ENCODE measurements around the gene DENND2D. TPM values are rescaled to one million over a fixed set of nuclear protein-coding genes. Genes with fewer than 3 reads are reported as not detected.

Gene DENND2D
- 24.6 and 25.6 TPM in 2 replicates for total RNA-seq

DNA sequence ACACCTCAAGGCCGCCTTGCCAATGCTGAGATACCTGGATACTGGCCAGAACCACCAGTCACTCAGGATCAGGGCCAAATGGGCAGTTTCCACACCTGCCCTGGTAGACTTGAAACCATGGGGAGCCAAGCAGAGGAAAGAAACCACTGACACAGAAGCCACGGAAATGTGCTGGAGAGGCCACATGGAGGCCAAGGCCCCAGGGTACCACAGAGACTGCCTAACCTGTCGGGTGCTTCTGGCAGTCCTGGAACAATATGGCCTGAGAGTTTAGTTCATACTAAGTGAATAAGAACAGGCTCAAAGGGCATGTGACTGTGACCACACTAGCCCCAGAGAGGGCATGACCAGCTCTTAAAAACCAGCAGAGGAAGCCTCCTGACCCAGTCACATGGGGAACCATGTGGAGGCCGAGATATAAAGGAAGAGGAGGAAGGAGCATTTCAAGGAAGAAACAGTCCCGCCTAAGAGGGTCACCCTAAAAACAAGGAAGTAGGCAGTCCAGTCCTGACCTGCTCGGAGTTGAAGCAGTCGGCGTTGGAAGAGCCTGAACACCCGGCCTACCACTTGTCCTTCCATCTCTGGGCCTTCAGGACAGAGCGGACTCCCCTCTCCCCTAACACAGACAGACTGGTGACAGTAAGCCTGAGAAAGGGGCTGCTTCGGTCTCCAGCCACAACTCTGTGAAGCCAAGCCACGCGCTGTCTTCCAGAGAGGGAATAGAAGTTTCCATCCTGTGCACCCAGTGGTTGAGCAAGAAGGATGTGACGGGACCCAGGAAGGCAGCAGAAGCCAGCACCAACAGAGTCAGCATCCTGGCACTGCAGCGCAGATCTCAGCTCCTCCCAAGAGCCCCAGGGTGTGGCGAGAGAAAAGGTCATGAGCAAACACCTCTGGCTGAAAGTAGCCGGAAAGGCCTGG, at the start of gene DENND2D:
DENND2D (minus strand) TSS at position 766 of the 921 bp plus-strand sequence; CDS start at position 579, 187 bp downstream.

GRCh38 chr1:111227434-111227833, 27.0 kb upstream of the DENND2D start, which contains the start of gene CHI3L2:
TSS of gene CHI3L2 (plus strand) at chr1:111227713. CDS start at chr1:111227730, 17 bp downstream.

DNA sequence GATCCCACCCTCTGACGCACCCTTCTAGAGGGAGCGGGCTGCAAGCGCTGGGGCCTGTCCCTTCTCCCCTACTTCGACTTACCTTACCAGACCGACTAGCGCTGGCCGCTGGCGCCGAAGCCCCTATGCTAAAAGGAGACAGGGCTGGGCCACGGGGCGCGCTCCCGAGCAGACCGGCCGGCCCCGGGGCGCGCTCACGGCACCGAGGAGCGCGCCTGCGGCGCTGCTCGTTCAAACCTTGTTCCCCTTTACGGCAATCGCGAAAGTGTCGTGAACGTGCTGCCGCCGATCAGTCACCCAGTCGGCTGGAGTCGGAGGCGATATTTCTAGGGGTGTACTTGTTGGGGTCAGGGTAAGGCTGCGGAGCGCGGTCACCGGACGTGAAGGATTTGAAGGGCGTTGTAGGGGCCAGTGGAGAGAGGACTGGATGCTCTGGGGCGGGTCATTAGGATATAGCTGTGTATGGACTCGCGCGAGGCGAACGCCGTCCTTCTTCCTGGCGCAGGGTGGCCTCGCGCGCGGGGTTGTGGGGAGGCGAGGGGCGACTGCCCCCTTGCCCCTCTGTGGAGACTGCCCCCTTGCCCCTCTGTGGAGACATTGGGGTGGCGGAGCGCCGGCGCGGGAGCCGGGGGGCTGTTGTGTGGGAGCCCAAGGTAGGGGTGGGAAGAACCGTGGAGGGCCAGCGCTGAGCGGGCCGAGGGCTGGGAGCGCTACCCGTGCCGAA, 60.3 kb downstream of the DENND2D start, which contains the start of the genes CEPT1 and DRAM2:
CEPT1 (plus strand) TSS at position 268 of the 724 bp plus-strand sequence. CDS start 7,492 bp downstream, outside the sequence.
DRAM2 (minus strand) TSS at position 138 of the 724 bp plus-strand sequence. CDS start 8,539 bp downstream, outside the sequence.

Other genes starting within 250 kb of the DENND2D start
- 21.2 and 22.5 TPM in 2 replicates for gene LRIF1, start 236.7 kb downstream of the DENND2D start, total RNA-seq
- gene DRAM2, start 60.6 kb downstream of the DENND2D start, total RNA-seq, result 85.6 and 86.5 TPM in 2 replicates
- 56.7 and 66.8 TPM in 2 replicates for gene CEPT1, start 60.4 kb downstream of the DENND2D start, total RNA-seq
- under 0.01 and 1.1 TPM in 2 replicates for gene CHI3L2, start 27.1 kb upstream of the DENND2D start, total RNA-seq
- gene CHIA, start 90.2 kb upstream of the DENND2D start, total RNA-seq, result not detected in 2 replicates
- 0.68 and 1.00 TPM in 2 replicates for gene OVGP1, start 227.1 kb upstream of the DENND2D start, total RNA-seq
- gene WDR77, start 248.6 kb upstream of the DENND2D start, total RNA-seq, result 34.9 and 48.3 TPM in 2 replicates
- gene ATP5PB, start 248.8 kb upstream of the DENND2D start, total RNA-seq, result 198 and 281 TPM in 2 replicates